ENCODE data around the gene EML3. TPM values are rescaled to one million over a fixed set of nuclear protein-coding genes. Genes with fewer than 3 reads are reported as not detected.

EML3 gene
- total and polyA plus RNA-seq, 9 donors, result 29.9 to 138 (median 94.4) TPM

DNA sequence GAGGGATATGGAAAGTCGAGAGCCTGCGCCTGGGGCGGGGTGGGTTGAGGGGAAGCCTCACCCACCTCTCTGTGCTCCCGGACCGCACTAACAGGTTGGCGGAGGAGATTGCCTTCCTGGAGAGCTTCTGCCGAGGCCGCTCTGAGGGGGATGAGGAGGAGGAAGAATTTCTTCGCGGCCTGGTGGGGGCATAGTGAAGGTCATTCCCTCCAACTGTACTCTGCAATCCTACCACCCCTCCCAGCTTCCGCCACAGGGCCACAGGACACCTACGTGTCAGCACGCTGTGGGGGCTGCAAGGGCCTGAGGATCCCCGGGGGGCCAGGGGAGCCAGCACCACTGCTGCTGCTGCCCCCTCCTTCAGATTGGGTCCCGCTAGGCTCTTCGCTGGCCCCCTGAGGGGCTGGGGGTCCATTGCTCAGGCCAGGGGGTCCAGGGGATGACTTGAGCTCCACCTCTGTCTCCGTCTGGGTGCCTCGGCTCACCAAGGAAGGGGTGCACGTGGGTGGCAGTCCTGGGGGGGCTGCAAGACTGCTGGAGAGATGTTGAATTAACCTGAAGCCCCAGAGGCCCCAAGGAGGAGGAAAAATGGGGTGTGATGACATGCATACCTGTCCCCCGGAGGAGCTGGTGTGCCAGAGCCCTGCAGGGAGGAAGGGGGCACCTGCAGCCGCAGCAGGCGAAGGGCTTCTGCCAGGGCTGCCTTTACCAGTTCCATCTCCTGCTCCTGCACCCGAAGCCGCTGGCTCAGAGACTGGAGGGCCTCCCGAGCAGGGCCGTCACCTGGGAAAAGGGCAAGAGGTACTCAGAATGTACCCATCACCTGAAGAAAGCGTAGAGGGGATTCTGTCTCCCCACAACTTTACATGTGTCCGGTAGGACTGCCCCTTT, 1.5 kb downstream of the EML3 start:
- H3K4me3 ChIP-seq, result peak overlapping the region; percentile 70
- H3K27me3 ChIP-seq, result no peaks in the 10 kb centered on the region
- peak in 1 of 5 donors; percentile 49 for DNase-seq
- H3K4me1 ChIP-seq (ENCODE audit: insufficient read depth), result peaks cover 11% of the 10 kb centered on the region
- TF ChIP-seq POLR2A (IDR thresholded peaks at IDR 0.05), result no peak
- TF ChIP-seq CTCF (IDR thresholded peaks at IDR 0.05), result no peak
- TF ChIP-seq EP300 (IDR thresholded peaks at IDR 0.05), result no peak
- H3K27ac ChIP-seq, result peak overlapping the region; percentile 91 to 98
- no peaks in the 10 kb centered on the region for H3K36me3 ChIP-seq
- WGBS, 3 donors, result 51 to 55% (median 52%) methylated on average over 28 of the region's 28 CpGs
- no peaks in the 10 kb centered on the region for H3K9me3 ChIP-seq
- intact Hi-C loops (cut with DNase I), result no loop called here

GRCh38 chr11:62610403-62610802, 2.2 kb downstream of the EML3 start:
- WGBS, 3 donors, result 82 to 90% (median 85%) methylated on average over 6 of the region's 6 CpGs
- Histone ChIP-seq H3K9me3 (no peaks in the 10 kb centered on the region), H3K36me3 (no peaks in the 10 kb centered on the region), H3K27me3 (no peaks in the 10 kb centered on the region), H3K27ac (no peak overlapping the region), H3K4me3 (no peak overlapping the region), H3K4me1 (ENCODE audit: insufficient read depth) (peaks cover 11% of the 10 kb centered on the region)
- intact Hi-C loops (cut with DNase I), result no loop called here
- TF ChIP-seq EP300 (IDR thresholded peaks at IDR 0.05) (no peak), POLR2A (IDR thresholded peaks at IDR 0.05) (no peak), CTCF (IDR thresholded peaks at IDR 0.05) (no peak)
- DNase-seq, result no peak

DNA sequence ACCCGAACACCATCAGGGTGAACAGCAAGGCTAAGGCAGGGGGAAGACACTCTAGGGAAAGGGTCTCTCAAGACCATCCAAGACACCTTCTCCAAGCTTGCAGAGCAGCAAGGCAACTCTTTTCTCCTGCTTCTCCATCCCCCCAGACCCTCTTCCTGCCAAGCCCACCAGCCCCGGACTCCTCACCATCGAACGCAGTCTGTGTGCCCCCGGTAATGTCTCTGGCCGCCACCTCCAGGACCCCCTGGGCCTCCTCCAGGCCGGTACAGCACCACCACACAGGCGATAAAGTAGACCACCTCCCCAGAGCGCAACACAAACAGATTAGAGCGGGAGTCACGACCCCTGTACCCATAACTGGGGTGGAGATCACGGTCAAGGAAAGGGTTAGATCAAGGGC, 3.8 kb downstream of the EML3 start:
- H3K4me3 ChIP-seq, result no peak overlapping the region
- DNase-seq, result no peak
- WGBS, 3 donors, result 85 to 90% (median 86%) methylated on average over 12 of the region's 12 CpGs
- peaks cover 11% of the 10 kb centered on the region for H3K4me1 ChIP-seq (ENCODE audit: insufficient read depth)
- no peak for TF ChIP-seq POLR2A (IDR thresholded peaks at IDR 0.05)
- TF ChIP-seq CTCF (IDR thresholded peaks at IDR 0.05), result no peak
- no peak for TF ChIP-seq EP300 (IDR thresholded peaks at IDR 0.05)
- intact Hi-C loops (cut with DNase I), result no loop called here
- no peak overlapping the region for H3K27ac ChIP-seq
- H3K27me3 ChIP-seq, result no peaks in the 10 kb centered on the region
- no peaks in the 10 kb centered on the region for H3K36me3 ChIP-seq
- H3K9me3 ChIP-seq, result no peaks in the 10 kb centered on the region

DNA sequence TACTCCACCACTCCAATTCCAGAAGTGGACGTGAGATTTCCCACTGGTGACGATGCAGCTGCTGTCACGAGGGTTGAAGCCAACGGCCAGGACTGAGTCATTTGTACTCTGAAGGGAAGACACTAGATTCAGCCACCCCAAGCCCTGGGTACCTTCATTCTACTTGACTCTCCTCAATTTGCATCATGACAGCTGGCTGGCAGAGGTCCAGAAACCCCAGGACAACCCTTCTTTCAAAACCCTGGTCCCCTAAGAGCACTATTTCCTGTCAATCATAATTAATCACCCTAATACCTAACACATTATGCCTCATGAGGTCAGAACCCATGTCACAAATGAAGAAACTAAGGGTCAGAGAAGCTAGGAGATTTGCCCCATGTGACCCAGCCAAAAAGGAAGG, 4.9 kb downstream of the EML3 start:
- TF ChIP-seq EP300 (IDR thresholded peaks at IDR 0.05) (no peak), CTCF (IDR thresholded peaks at IDR 0.05) (no peak), POLR2A (IDR thresholded peaks at IDR 0.05) (no peak)
- H3K27me3 ChIP-seq, result no peaks in the 10 kb centered on the region
- no peak for DNase-seq
- no peak overlapping the region for H3K4me3 ChIP-seq
- peaks cover 12% of the 10 kb centered on the region for H3K4me1 ChIP-seq (ENCODE audit: insufficient read depth)
- H3K36me3 ChIP-seq, result no peaks in the 10 kb centered on the region
- no peaks in the 10 kb centered on the region for H3K9me3 ChIP-seq
- intact Hi-C loops (cut with DNase I), result no loop called here
- WGBS, 3 donors, result 80 to 88% (median 83%) methylated on average over 4 of the region's 4 CpGs
- H3K27ac ChIP-seq, result no peak overlapping the region

Measured in ovary (tissue), 9 donors.